ENCODE measurements around the gene WSB1. TPM values are rescaled to one million over a fixed set of nuclear protein-coding genes. Genes with fewer than 3 reads are reported as not detected.

The WSB1 gene
- total and polyA plus RNA-seq, 4 donors, result 26.6 to 86.2 (median 45.8) TPM

GRCh38 chr17:27299384-27300049 lies 5.6 kb downstream of the WSB1 start:
- Histone ChIP-seq H3K9me3 (ENCODE audit: control insufficient read depth in 4 of 4, low read length in 3 of 4) (no peaks in the 10 kb centered on the region), H3K4me3 (ENCODE audit: low read depth in 1 of 3, low read length in 3 of 3) (no peak overlapping the region), H3K27me3 (ENCODE audit: control insufficient read depth in 4 of 4, insufficient read depth in 4 of 4, low read length in 3 of 4) (no peaks in the 10 kb centered on the region), H3K9ac (ENCODE audit: low read depth in 1 of 2, low read length in 2 of 2) (no peak overlapping the region), H3K4me1 (ENCODE audit: control insufficient read depth in 4 of 4, insufficient read depth in 4 of 4, low read length in 3 of 4) (peaks cover 0 to 11% (median 5%) of the 10 kb centered on the region in 4 donors), H3K36me3 (ENCODE audit: control insufficient read depth in 4 of 4, insufficient read depth in 3 of 4, low read depth in 1 of 4, low read length in 3 of 4) (no peaks in the 10 kb centered on the region), H3K27ac (ENCODE audit: low read depth in 1 of 2, low read length in 2 of 2) (no peak overlapping the region)
- no peak for DNase-seq (ENCODE audit: low spot score)
- whole genome bisulfite sequencing, result 88% methylated on average over 5 of the region's 5 CpGs
- TF ChIP-seq JUND (IDR thresholded peaks at IDR 0.05) (no peak), NR2F2 (IDR thresholded peaks at IDR 0.05) (no peak), CTCF (IDR thresholded peaks at IDR 0.05; ENCODE audit: low read depth, low read length, missing input control) (no peak), REST (IDR thresholded peaks at IDR 0.05) (no peak), GABPA (IDR thresholded peaks at IDR 0.05 in 1 of 2, conservative IDR thresholded peaks at IDR 0.05 in 1 of 2) (no peak), YY1 (IDR thresholded peaks at IDR 0.05) (no peak), EGR1 (IDR thresholded peaks at IDR 0.05; ENCODE audit: low read depth in 2 of 2) (no peak), MAX (IDR thresholded peaks at IDR 0.05) (no peak), SP1 (IDR thresholded peaks at IDR 0.05) (no peak), RXRA (IDR thresholded peaks at IDR 0.05) (no peak), FOXA1 (IDR thresholded peaks at IDR 0.05) (no peak), HNF4G (IDR thresholded peaks at IDR 0.05) (no peak), RAD21 (IDR thresholded peaks at IDR 0.05) (no peak), ATF3 (IDR thresholded peaks at IDR 0.05) (no peak), ZBTB33 (IDR thresholded peaks at IDR 0.05) (no peak), FOXA2 (IDR thresholded peaks at IDR 0.05) (no peak), HNF4A (conservative IDR thresholded peaks at IDR 0.05) (no peak), TAF1 (conservative IDR thresholded peaks at IDR 0.05) (no peak)

Measured in liver (tissue), 9 donors.